ENCODE results near the gene ALG2.

ALG2 gene

DNA sequence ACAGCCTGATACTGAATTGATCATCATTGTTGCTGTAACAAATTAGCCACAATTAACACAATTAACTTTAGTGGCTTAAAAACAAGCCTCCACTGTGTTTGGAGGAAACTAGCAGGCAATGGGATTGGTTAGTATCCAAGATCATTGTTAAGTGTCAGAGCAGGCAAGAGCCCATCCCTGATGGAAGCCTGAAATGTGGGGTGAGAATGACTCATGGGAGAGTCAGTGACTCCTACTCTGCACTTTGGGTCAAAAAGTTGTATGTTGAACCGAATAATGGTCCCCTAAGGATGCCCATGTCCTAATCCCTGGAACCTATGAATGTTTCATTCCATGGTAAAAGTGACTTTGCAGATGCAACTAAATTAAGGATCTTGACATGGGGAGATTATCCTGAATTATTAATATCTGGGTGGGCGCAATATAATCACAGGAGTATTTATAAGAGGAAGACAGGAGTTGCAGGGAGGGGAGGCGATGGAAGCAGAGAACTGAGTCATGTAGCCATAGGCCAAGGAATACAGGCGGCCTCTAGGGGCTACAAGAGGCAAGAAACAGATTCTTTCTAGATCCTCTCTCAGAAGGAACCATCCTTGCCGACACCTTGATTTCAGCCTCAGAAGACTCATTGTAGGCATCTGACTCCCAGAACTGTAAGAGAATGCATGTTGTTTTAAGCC, 28.8 kb downstream of the ALG2 start:
- Histone ChIP-seq H3K36me3 (ENCODE audit: control insufficient read depth, insufficient read depth, low read length) (no peaks in the 10 kb centered on the region), H3K27ac (ENCODE audit: low read depth, low read length, severe bottlenecking) (no peak overlapping the region), H3K4me1 (ENCODE audit: control insufficient read depth, insufficient read depth, low read length, poor library complexity, severe bottlenecking) (no peaks in the 10 kb centered on the region), H3K9me3 (ENCODE audit: control insufficient read depth, low read length) (no peaks in the 10 kb centered on the region), H3K4me3 (ENCODE audit: extremely low read depth, insufficient read depth, low read length, poor library complexity, severe bottlenecking) (no peak overlapping the region)
- 68 to 84% methylated on average over 2 to 3 of the region's 5 CpGs for WGBS, 2 experiments (ENCODE audit: insufficient coverage in 2 of 2)

DNA sequence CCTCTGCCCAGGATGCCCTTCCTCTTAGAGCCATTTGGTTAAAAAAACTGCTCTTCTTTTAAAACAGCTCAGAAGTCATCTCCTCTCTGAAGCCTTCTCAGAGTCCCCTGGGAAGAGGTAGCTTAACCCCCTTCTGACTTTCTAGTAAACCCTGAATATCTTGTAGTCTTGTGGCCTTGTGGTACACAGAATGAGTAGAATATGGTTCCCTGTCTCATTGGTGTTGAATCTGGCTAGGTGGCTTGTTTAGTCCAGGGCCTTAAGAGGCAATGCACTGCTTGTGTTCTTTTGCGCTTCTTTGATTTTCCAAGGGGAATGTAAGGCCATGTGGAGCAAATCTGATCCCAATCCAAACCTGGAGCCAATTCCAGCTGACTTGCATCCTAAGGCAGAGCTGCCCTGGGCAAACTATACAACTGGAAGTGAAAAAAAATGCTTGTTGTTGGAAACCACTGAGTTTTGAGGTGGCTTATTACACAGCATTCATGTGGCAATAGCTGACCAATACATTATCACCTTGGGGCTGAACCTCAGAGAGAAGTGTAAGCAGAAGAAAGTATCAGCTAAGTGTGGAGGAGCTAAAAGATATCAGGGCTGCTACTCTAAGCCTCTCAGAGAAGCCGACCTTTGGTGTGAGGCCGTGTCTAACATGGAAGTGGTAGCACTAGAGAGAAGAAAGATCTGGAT, 31.0 kb downstream of the ALG2 start:
- no peaks in the 10 kb centered on the region for H3K36me3 ChIP-seq (ENCODE audit: control insufficient read depth, insufficient read depth, low read length)
- H3K4me3 ChIP-seq (ENCODE audit: extremely low read depth, insufficient read depth, low read length, poor library complexity, severe bottlenecking) = no peak overlapping the region
- H3K27ac ChIP-seq (ENCODE audit: low read depth, low read length, severe bottlenecking) = no peak overlapping the region
- H3K9me3 ChIP-seq (ENCODE audit: control insufficient read depth, low read length) = no peaks in the 10 kb centered on the region
- no peaks in the 10 kb centered on the region for H3K4me1 ChIP-seq (ENCODE audit: control insufficient read depth, insufficient read depth, low read length, poor library complexity, severe bottlenecking)
- WGBS, 2 experiments (ENCODE audit: insufficient coverage in 2 of 2) = 75 to 76% methylated on average over 3 of the region's 3 CpGs

DNA sequence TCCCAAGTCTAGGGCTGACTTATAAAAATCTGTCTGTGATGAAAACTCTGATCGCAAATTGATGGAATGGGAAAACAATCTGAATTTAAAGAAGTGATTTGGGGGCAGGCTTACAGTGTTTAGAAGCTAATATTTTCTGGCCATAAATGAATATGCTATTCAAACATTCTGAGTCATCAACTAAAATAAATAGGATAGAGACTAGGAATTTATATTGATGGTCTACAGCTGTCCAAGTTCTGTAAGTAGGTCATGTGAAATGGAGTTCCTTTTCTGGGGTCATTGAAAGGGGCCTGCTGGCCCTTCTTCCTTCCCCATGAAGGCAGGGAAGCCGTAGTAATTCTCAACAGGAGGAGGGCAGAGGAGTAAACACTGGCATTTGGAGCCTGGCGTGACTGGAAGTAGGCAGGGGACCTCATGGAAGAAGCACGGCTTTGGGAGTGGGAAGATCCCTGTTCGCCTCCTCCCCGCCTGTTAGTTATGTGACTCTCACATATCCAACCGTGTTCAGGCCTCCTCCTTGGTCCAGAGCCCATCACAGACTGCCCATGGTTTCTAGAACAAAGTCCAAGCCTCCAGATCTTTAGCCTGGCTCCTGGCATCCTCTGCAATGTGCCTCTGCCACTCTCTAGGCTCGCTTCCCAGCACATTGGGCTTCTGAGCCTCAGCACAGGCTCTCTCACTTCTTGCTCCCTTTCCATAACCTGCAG, 31.7 kb downstream of the ALG2 start:
- 81 to 82% methylated on average over 6 to 7 of the region's 8 CpGs for WGBS, 2 experiments (ENCODE audit: insufficient coverage in 2 of 2)
- Histone ChIP-seq H3K27ac (ENCODE audit: low read depth, low read length, severe bottlenecking) (no peak overlapping the region), H3K4me3 (ENCODE audit: extremely low read depth, insufficient read depth, low read length, poor library complexity, severe bottlenecking) (no peak overlapping the region), H3K4me1 (ENCODE audit: control insufficient read depth, insufficient read depth, low read length, poor library complexity, severe bottlenecking) (no peaks in the 10 kb centered on the region), H3K36me3 (ENCODE audit: control insufficient read depth, insufficient read depth, low read length) (no peaks in the 10 kb centered on the region), H3K9me3 (ENCODE audit: control insufficient read depth, low read length) (no peaks in the 10 kb centered on the region)

DNA sequence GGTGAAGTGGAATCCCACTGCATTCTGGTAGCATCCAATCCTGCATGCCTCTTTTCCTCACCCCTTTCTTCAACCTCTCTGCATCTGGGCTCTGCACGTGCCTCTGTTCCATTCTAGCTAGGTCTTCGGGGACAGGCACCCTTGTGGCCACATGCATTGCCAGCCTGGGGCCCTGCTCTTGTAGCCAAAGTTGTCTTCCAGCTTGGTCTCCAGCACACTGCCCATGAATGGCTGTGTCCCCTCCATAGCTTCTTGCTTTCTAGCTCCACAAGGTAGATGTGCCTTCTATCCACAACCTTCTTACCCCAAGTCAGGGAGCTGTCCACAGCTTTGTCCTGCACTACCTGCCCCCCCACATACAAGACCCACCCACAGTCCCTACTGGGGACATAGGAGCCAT, 32.6 kb downstream of the ALG2 start:
- H3K36me3 ChIP-seq (ENCODE audit: control insufficient read depth, insufficient read depth, low read length) = no peaks in the 10 kb centered on the region
- H3K4me1 ChIP-seq (ENCODE audit: control insufficient read depth, insufficient read depth, low read length, poor library complexity, severe bottlenecking) = no peaks in the 10 kb centered on the region
- no peak overlapping the region for H3K4me3 ChIP-seq (ENCODE audit: extremely low read depth, insufficient read depth, low read length, poor library complexity, severe bottlenecking)
- 65 to 85% methylated on average over 2 of the region's 2 CpGs for WGBS, 2 experiments (ENCODE audit: insufficient coverage in 2 of 2)
- no peaks in the 10 kb centered on the region for H3K9me3 ChIP-seq (ENCODE audit: control insufficient read depth, low read length)
- H3K27ac ChIP-seq (ENCODE audit: low read depth, low read length, severe bottlenecking) = no peak overlapping the region

DNA sequence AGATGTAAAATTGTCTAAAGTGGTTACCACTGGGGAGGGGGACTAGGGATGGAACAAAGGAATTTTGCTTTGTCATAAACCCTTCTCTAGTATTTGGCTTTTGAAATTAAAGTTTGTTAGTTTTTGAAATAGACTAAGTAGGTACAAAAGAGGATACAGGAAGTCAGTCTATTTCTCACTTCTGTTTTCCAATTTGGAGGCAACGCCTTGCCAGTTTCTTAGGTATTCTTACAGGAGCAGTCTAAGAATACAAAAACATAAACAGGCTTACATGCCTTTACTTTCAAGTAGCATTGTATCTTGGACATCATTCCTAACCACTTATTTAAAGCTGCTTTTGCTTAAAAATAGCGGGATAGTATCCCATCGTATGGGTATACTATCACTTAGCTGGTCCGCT, 34.4 kb downstream of the ALG2 start:
- no peak overlapping the region for H3K4me3 ChIP-seq (ENCODE audit: extremely low read depth, insufficient read depth, low read length, poor library complexity, severe bottlenecking)
- H3K9me3 ChIP-seq (ENCODE audit: control insufficient read depth, low read length) = no peaks in the 10 kb centered on the region
- 94% methylated on average over 3 of the region's 4 CpGs; no CpG with 5 or more reads in 1 of the 2 experiments for WGBS, 2 experiments (ENCODE audit: insufficient coverage in 2 of 2)
- H3K27ac ChIP-seq (ENCODE audit: low read depth, low read length, severe bottlenecking) = no peak overlapping the region
- no peaks in the 10 kb centered on the region for H3K36me3 ChIP-seq (ENCODE audit: control insufficient read depth, insufficient read depth, low read length)
- H3K4me1 ChIP-seq (ENCODE audit: control insufficient read depth, insufficient read depth, low read length, poor library complexity, severe bottlenecking) = no peaks in the 10 kb centered on the region

DNA sequence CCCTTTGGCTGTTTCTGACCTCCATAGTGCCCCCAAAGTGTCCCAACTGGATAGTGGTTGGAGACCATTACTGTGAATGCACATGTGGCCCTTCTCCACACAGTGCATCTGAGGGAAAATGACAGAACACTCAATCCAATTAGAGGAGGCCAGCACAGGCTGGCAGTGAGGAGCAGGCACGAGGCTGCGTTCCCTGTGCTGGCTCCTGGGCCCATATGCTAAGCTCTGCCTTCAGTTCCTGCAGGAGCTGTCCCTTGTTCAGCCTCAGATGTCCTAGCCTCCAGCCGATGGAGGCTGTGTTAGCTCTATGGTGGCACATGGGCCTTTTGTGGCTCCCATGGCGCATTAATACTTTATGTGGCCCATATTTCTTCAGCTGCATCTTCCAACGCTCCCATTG, 35.8 kb downstream of the ALG2 start:
- 87 to 98% methylated on average over 4 to 5 of the region's 5 CpGs for WGBS, 2 experiments (ENCODE audit: insufficient coverage in 2 of 2)

DNA sequence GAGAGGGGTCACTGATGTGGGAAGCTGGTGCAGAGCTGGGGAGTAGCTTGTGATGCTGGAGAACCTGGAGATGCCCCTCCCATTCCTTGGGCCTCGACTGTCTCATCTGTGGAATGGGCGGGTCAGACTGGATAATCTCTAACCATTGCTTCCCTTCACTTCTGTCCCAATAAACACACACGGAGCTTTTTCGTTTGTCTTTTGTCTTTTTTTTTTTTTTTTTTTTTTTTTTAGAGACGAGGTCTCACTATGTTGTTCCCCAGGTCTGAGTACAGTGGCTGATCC, 36.5 kb downstream of the ALG2 start:
- H3K4me1 ChIP-seq (ENCODE audit: control insufficient read depth, insufficient read depth, low read length, poor library complexity, severe bottlenecking) = peaks cover 9% of the 10 kb centered on the region
- no peaks in the 10 kb centered on the region for H3K9me3 ChIP-seq (ENCODE audit: control insufficient read depth, low read length)
- no peaks in the 10 kb centered on the region for H3K36me3 ChIP-seq (ENCODE audit: control insufficient read depth, insufficient read depth, low read length)
- no peak overlapping the region for H3K4me3 ChIP-seq (ENCODE audit: extremely low read depth, insufficient read depth, low read length, poor library complexity, severe bottlenecking)
- WGBS, 2 experiments (ENCODE audit: insufficient coverage in 2 of 2) = 100% methylated on average over 4 of the region's 5 CpGs; no CpG with 5 or more reads in 1 of the 2 experiments
- no peak overlapping the region for H3K27ac ChIP-seq (ENCODE audit: low read depth, low read length, severe bottlenecking)

More for the DNA sequence above, 35.8 kb downstream of the ALG2 start:
- Histone ChIP-seq H3K4me3 (ENCODE audit: extremely low read depth, insufficient read depth, low read length, poor library complexity, severe bottlenecking) (no peak overlapping the region), H3K36me3 (ENCODE audit: control insufficient read depth, insufficient read depth, low read length) (no peaks in the 10 kb centered on the region), H3K27ac (ENCODE audit: low read depth, low read length, severe bottlenecking) (no peak overlapping the region), H3K4me1 (ENCODE audit: control insufficient read depth, insufficient read depth, low read length, poor library complexity, severe bottlenecking) (peaks cover 5% of the 10 kb centered on the region), H3K9me3 (ENCODE audit: control insufficient read depth, low read length) (no peaks in the 10 kb centered on the region)

DNA sequence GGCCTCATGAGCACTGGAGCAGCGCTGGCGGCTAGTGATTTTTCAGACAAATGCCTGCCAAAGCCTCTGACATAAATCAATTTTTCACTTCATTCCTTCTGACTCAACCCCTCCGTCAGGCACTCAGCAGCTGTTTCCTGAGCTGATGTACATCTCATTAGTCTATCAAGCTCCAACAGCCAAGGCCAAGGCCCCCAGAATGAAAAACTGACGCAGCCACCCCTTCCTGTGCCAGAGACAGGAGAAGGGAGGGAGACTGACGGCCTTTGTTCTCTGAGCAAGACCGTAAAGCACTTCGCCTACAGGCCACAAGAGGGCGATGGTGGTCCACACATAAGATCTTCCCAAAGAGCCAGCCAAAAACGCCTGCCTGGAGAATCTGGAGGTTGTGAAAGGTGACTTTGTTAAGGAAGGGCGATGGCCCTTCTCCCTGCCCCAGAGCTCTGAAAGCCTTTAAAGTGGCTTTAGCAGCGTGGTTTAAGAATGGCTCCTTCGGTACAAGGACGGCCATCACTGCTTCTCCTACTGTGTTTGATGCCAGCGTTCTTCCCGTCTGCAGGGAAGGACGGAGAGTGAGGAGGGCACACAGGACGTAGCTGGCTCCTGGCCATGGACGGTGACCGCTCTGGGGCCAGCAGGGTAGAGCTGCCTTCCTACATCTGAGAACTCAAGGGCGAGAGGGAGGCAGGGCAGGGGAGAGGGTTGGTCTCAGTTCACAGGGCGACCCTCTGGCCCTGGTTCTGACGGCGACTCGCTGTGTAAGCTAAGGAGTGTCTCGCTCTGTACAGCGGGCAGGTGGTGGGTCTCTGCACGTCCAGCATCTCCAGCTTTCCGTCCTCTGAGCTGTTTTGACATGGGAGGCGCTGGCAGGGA, 37.0 kb downstream of the ALG2 start:
- no peak overlapping the region for H3K27ac ChIP-seq (ENCODE audit: low read depth, low read length, severe bottlenecking)
- H3K9me3 ChIP-seq (ENCODE audit: control insufficient read depth, low read length) = no peaks in the 10 kb centered on the region
- H3K4me3 ChIP-seq (ENCODE audit: extremely low read depth, insufficient read depth, low read length, poor library complexity, severe bottlenecking) = no peak overlapping the region
- H3K4me1 ChIP-seq (ENCODE audit: control insufficient read depth, insufficient read depth, low read length, poor library complexity, severe bottlenecking) = peaks cover 9% of the 10 kb centered on the region
- H3K36me3 ChIP-seq (ENCODE audit: control insufficient read depth, insufficient read depth, low read length) = no peaks in the 10 kb centered on the region
- 65 to 67% methylated on average over 25 to 27 of the region's 29 CpGs for WGBS, 2 experiments (ENCODE audit: insufficient coverage in 2 of 2)

DNA sequence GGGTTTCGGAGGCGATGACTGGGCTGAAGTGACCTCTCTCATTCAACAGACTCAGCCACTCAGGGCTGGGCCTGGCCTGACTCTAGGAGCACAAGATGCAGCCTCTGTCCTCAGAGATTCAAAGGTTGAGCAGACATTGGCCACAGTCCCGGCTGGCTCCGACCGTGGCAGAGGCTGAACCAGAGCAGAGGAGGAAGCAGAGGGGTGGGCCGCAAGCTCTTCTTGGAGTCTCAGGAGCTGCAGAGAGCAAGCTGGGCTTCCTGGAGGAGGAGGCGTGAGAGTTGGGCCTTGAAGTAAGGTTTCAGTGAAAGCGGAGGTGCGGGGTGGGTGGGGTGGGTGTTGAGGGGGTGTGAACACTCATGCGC, 37.6 kb downstream of the ALG2 start:
- Histone ChIP-seq H3K36me3 (ENCODE audit: control insufficient read depth, insufficient read depth, low read length) (no peaks in the 10 kb centered on the region), H3K9me3 (ENCODE audit: control insufficient read depth, low read length) (no peaks in the 10 kb centered on the region), H3K4me3 (ENCODE audit: extremely low read depth, insufficient read depth, low read length, poor library complexity, severe bottlenecking) (no peak overlapping the region), H3K27ac (ENCODE audit: low read depth, low read length, severe bottlenecking) (no peak overlapping the region), H3K4me1 (ENCODE audit: control insufficient read depth, insufficient read depth, low read length, poor library complexity, severe bottlenecking) (peaks cover 9% of the 10 kb centered on the region)
- 80 to 83% methylated on average over 4 to 10 of the region's 10 CpGs for WGBS, 2 experiments (ENCODE audit: insufficient coverage in 2 of 2)

DNA sequence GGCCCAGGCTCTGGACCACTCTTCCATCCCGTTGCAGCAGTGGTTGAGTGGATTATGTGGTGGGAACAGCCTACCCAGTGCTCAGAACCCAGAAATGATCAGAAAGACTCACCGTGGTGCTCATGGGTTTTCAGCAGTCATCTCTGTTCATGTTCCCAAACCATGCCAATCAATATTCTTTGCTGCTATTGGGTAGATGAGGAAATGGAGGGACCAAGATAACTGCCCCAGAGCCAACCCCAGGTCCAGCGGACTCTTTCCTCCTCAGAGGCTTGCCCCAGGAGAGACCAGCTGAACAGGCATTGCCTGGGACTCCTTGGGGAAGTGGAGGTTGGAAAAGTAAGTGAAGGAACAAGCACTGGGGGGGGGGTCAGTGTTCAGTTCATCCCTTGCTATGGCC, 38.1 kb downstream of the ALG2 start:
- Histone ChIP-seq H3K9me3 (ENCODE audit: control insufficient read depth, low read length) (no peaks in the 10 kb centered on the region), H3K27ac (ENCODE audit: low read depth, low read length, severe bottlenecking) (no peak overlapping the region), H3K4me1 (ENCODE audit: control insufficient read depth, insufficient read depth, low read length, poor library complexity, severe bottlenecking) (peaks cover 9% of the 10 kb centered on the region), H3K36me3 (ENCODE audit: control insufficient read depth, insufficient read depth, low read length) (no peaks in the 10 kb centered on the region), H3K4me3 (ENCODE audit: extremely low read depth, insufficient read depth, low read length, poor library complexity, severe bottlenecking) (no peak overlapping the region)
- 92 to 100% methylated on average over 1 to 2 of the region's 3 CpGs for WGBS, 2 experiments (ENCODE audit: insufficient coverage in 2 of 2)

Data from mesodermal cell (in vitro differentiated cells).